ENCODE data around the gene PLA2G5. TPM values are rescaled to one million over a fixed set of nuclear protein-coding genes. Genes with fewer than 3 reads are reported as not detected.

Gene PLA2G5
- total RNA-seq, 3 donors from 2014 or later (not counting 1 experiment from before 2014, with no cell fraction given), result not detected

DNA sequence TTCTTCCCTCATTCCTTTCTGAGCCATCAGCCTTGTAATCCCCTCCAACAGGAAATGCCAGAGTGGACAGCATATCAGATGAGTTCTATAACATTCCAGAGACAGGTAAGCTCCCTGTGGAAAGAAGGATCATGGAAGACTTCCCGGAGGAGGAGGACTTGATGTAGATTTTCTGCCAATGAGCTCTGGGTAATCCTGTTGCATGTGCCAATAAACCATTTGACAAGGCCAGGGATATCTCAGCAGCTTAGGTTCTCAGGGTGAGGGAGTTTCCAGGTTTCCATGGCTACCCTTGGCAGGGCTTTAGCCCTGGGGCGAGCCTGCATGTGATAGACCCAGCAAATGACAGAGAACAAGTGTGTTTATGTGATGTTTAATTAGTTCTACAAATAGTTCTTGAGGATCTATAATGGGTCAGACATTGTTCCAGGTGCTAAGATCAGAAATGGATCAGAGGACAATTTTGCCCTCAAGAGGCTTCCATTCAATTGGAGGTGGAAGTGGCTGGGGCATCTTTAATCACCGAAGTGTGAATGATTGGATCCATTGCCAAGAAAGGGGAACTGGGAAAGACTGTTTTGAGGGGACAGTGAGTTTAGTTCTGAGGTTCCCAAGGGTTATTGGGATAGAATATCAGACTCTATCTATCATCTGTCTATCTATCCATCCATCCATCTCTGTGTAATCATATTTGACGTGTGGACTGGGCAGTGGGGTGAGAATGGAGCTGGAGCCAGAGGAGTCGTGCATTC is 6.9 kb downstream of the PLA2G5 start:
- no peaks in the 10 kb centered on the region for H3K9me3 ChIP-seq (ENCODE audit: control insufficient read depth, insufficient read depth, low read length)
- H3K27me3 Mint-ChIP-seq (ENCODE audit: low read depth in 2 of 2), result peaks cover 28 to 35% of the 10 kb centered on the region in 2 donors
- H3K27ac Mint-ChIP-seq, result no peak overlapping the region
- ATAC-seq (no peak), DNase-seq (no peak)
- no peak for TF ChIP-seq CTCF (IDR thresholded peaks at IDR 0.05)
- H3K4me3 Mint-ChIP-seq, result no peak overlapping the region
- H3K27me3 ChIP-seq (ENCODE audit: control insufficient read depth, insufficient read depth, low read length), result peaks cover 2% of the 10 kb centered on the region
- H3K4me1 ChIP-seq (ENCODE audit: control insufficient read depth, insufficient read depth, low read length), result peaks cover 17% of the 10 kb centered on the region
- 86% methylated on average over 5 of the region's 5 CpGs for WGBS (ENCODE audit: insufficient coverage)
- intact Hi-C loops (cut with micrococcal nuclease), result no loop called here
- peaks cover 28 to 34% of the 10 kb centered on the region in 2 donors for H3K4me1 Mint-ChIP-seq
- no peak overlapping the region for H3K4me3 ChIP-seq (ENCODE audit: low read length)
- H3K36me3 Mint-ChIP-seq, result no peaks in the 10 kb centered on the region
- no peaks in the 10 kb centered on the region for H3K36me3 ChIP-seq (ENCODE audit: control insufficient read depth, insufficient read depth, low read length)
- no peaks in the 10 kb centered on the region for H3K9me3 Mint-ChIP-seq
- no peak overlapping the region for H3K27ac ChIP-seq (ENCODE audit: low read length)

- no peak overlapping the region for H3K27ac ChIP-seq (ENCODE audit: low read length)
- Mint-ChIP-seq H3K27ac (no peak overlapping the region), H3K36me3 (no peaks in the 10 kb centered on the region), H3K9me3 (no peaks in the 10 kb centered on the region), H3K4me1 (peaks cover 33 to 42% of the 10 kb centered on the region in 2 donors), H3K27me3 (ENCODE audit: low read depth in 2 of 2) (peaks cover 35 to 36% of the 10 kb centered on the region in 2 donors), H3K4me3 (no peak overlapping the region)
- no peaks in the 10 kb centered on the region for H3K36me3 ChIP-seq (ENCODE audit: control insufficient read depth, insufficient read depth, low read length)
- H3K9me3 ChIP-seq (ENCODE audit: control insufficient read depth, insufficient read depth, low read length), result no peaks in the 10 kb centered on the region
- ATAC-seq (no peak), DNase-seq (no peak)
- intact Hi-C loops (cut with micrococcal nuclease), result no loop called here
- H3K4me3 ChIP-seq (ENCODE audit: low read length), result no peak overlapping the region
- H3K4me1 ChIP-seq (ENCODE audit: control insufficient read depth, insufficient read depth, low read length), result peaks cover 17% of the 10 kb centered on the region
- no peak for TF ChIP-seq CTCF (IDR thresholded peaks at IDR 0.05)
- peaks cover 2% of the 10 kb centered on the region for H3K27me3 ChIP-seq (ENCODE audit: control insufficient read depth, insufficient read depth, low read length)
- WGBS (ENCODE audit: insufficient coverage), result 26% methylated on average over 8 of the region's 8 CpGs
Observed at GRCh38 chr1:20078171-20078651, 8.2 kb downstream of the PLA2G5 start.

GRCh38 chr1:20078711-20079110 is 8.7 kb downstream of the PLA2G5 start:
- H3K27ac ChIP-seq (ENCODE audit: low read length), result no peak overlapping the region
- ATAC-seq (no peak), DNase-seq (no peak)
- intact Hi-C loops (cut with micrococcal nuclease), result no loop called here
- Mint-ChIP-seq H3K4me1 (peaks cover 33 to 42% of the 10 kb centered on the region in 2 donors), H3K4me3 (no peak overlapping the region), H3K9me3 (no peaks in the 10 kb centered on the region), H3K27me3 (ENCODE audit: low read depth in 2 of 2) (peaks cover 35 to 38% of the 10 kb centered on the region in 2 donors), H3K27ac (no peak overlapping the region), H3K36me3 (no peaks in the 10 kb centered on the region)
- no peak for TF ChIP-seq CTCF (IDR thresholded peaks at IDR 0.05)
- WGBS (ENCODE audit: insufficient coverage), result 88% methylated on average over 5 of the region's 5 CpGs
- no peaks in the 10 kb centered on the region for H3K9me3 ChIP-seq (ENCODE audit: control insufficient read depth, insufficient read depth, low read length)
- H3K4me1 ChIP-seq (ENCODE audit: control insufficient read depth, insufficient read depth, low read length), result peaks cover 17% of the 10 kb centered on the region
- H3K4me3 ChIP-seq (ENCODE audit: low read length), result no peak overlapping the region
- H3K27me3 ChIP-seq (ENCODE audit: control insufficient read depth, insufficient read depth, low read length), result peaks cover 2% of the 10 kb centered on the region
- H3K36me3 ChIP-seq (ENCODE audit: control insufficient read depth, insufficient read depth, low read length), result no peaks in the 10 kb centered on the region

Data from natural killer cell (primary cell).